ENCODE data around the gene NUMBL.

NUMBL gene

DNA sequence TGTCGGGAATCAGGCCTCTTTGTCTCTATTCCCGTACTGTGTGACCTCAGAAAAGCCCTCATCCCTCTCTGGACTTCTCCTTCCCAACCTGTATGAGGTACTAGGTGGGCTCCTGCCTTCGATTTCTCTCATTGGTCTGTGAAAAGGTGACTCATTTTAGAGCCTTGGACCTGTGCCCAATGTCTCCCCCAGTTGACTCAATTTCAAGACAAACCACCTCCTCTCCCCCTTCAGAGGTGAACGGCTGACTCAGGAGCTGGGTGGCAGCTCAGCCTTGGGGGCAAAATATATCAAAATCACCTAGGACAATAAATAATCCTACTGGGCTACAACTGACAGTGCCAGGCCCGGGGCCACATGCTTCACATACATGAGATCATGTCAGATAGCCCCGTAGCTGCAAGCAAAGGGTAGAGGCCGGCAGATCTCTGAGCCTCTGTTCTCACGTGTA is 25.6 kb upstream of the NUMBL start:
- peak; percentile 50 to 74 for DNase-seq (ENCODE audit: low read depth in 2 of 2)

DNA sequence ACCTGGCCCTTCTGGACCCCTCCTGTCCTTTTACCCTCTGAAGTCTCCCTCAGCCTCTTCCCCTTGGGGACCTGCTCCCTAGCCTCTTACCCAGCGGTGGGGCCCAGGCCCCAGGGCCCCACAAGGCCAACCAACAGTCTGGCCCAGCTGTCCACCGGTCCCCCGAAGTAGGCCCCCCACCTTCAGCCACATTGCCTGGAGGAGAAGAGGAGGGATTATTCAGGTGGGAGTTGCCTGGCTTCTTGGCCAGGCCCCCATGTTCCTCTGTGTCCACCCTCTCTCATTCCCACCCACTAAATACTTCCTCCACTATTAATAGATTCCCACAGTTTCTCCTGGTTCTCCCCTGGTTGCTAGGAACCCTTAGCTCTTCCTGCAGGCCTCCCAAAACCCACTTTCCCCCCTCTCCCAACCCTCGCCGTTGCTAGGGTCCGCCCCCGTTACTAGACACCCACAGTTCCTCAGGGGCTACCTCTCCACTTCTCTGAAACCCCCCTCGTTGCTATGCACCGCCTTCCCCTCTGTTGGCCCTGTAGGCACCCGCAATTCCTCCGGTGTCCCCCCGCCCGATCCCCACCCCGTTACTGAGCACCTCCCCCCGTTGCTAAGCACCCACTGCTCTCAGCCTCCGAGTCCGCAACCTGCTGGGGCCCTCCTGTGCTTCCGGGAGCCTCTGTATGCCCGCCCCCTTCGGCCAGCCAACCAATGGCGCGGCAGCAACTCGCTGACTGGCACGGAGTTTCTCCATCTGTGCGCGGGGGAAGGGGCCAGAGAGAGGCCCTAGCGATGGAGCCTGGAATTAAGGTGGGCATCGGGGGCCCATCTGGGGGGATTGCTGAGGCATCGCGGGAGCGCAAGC is 24.2 kb upstream of the NUMBL start:
- DNase-seq (ENCODE audit: low read depth in 2 of 2) = peak; percentile 85 to 87

DNA sequence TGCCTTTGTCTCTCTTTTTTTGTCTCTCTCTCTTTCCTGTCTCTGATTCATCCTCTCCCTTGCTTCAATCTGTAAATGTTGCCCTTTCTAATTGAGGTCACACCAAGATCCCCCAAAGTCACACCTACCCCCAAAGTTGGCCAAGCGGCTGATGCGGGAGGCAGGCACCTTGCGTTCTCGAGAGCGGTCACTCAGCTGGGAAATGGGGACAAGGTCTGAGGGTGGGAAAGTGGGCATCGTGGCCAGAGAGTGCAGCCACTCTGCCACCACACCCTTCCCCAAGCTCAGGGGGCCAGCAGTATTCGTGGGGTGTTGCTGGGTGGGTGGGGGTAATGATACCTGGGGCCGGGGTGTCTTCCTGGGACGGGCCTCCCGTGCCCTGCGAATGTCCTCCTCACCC is 23.5 kb upstream of the NUMBL start:
- DNase-seq (ENCODE audit: low read depth in 2 of 2) = no peak

DNA sequence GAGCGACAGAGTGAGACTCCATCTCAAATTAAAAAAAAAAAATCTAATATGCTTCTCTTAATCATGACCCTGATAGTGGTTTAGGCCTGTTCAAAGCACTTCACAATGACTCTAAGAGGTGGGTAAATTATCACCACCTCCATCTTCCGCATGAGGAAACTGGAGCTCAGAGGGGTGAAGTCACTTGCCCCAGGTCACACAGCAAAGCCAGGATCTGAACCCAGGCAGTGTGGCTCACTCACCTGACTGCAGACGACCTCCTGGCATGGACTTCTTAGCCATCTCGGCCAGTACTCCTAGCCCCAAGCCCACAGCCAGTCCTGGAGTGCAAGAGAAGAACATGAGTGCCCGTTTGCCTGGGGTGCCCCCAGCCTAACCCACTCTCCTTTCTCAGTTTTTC is 19.4 kb upstream of the NUMBL start:
- no peak for DNase-seq (ENCODE audit: low read depth in 2 of 2)

DNA sequence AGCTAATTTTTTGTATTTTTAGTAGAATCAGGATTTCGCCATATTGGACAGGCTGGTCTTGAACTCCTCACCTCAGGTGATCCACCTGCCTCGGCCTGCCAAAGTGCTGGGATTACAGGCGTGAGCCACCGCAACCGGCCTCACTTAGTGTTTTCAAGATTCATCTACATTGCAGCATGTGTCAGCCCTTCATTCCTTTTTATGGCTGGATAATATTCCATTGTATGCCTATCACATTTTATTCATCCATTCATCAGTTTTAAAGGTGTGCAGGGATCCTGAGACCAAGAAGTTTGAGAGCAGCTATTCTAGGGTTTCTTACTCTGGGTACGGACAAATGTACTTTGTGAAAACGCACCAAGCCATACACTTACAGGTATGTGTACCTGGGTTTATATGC is 17.2 kb upstream of the NUMBL start:
- no peak for DNase-seq (ENCODE audit: low read depth in 2 of 2)

DNA sequence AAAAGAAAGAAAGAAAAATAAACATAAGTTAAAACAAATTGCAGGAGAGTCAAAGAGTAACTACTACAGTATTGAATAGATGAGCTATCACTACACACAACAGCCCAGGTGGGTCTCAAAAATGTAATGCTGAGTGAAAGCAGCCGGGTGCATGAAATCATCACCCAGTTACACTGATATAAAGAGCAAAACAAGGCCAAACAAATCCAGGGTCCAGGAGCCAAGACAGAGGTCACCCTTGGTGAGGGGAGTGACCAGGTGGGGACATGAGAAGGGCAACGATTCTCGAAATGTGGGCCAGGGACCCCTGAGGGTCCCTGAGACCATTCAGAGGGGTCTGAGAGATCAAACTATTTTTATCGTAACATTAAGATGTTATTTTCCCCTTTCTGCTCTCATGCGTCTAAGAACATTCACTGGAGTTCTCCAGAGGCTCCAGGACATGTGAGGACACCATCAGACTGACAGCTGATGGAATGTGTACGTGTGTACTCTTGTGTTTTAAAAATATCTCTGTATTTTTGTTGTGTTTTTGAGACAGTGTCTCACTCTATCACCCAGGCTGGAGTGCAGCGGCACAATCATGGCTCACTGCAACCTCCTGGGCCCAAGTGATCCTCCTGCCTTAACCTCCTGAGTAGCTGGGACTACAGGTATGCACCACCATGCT is 15.6 kb upstream of the NUMBL start:
- no peak for DNase-seq (ENCODE audit: low read depth in 2 of 2)

DNA sequence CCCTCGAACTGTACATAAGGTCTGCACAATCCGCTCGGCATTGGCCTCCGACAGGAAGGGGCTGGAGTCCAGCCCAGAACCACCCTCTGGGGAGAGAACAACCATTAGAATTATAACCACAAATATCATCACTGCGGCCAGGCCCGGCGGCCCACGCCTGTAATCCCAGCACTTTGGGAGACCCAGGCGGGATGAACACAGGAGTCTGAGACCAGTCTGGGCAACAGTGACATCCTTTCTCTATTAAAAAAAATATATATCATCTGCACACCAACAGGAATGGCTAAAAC is 14.9 kb upstream of the NUMBL start:
- no peak for DNase-seq (ENCODE audit: low read depth in 2 of 2)

DNA sequence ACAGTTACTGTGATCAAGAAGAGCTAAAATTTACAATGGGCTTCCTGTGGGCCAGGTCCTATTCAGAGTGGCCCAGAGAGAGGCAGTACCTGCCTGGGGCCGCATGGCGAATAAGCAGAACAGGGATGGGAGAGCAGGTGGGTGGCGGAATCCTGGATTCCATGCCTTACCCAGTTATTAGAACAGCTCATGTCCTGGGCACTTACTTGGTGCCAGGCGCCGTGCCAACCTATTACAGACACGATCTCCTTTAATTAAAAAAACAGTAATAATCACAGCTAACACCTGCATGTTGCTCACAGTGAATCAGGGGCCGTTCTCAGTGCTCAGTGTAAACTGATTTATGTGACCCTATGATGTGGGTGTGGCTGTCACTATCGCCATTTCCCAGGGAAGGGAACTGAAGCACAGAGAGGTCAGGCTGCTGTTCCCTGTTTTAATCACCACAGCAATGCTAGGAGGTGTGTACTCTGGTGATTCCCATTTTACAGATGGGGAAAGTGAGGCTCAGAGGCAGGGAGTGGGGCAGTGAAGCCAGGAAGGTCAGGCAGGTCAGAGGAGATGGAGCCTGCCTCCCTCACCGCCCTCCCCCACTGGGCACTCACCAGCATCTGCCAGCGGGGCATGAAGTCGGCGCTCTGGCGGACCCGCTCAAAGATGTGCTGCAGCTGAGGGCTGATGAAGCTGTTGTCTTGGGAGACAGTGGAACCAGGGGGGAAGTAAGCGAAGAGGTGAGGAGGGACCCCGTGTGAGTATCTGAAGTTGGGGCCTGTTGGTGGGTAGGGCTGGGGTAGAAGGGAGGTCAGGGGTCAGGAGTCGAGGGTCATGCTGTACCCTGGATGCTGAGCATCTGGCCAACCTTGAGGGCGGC is 14.3 kb upstream of the NUMBL start:
- no peak for DNase-seq (ENCODE audit: low read depth in 2 of 2)

DNA sequence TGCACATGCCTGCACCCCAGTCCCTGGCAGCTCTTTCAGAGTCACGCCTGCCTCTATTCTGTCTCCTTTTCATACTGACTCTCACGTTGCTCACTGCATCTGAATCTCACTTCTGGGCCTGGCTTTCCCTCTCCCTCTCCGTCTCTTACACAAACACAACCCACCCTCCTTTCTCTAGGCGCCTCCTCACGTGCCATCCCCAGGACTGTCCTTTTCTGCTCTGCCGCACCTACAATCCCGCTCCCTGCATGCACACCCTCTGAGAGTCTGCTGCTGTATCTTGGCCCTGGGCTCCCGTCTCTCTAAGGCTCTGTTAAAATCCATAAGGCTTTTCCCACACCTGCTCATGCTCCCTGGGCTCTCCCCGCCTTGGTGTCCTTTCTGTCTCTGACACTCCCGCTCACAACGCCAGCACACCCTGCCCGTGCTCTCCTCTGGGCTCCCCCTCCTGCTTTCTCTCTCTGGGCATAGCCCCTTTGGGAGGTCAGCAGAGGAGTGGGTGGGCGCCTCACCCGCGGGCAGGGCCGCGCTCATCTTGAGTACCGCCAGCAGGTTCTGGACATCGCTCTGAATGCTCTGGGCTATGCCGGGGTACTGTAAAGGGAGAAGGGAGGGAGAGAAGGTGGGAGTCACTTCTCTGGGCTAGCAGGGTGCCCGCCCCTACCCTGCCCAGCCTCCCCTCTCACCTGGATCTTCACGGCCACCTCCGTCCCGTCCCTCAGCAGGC is 12.7 kb upstream of the NUMBL start:
- no peak for DNase-seq (ENCODE audit: low read depth in 2 of 2)

DNA sequence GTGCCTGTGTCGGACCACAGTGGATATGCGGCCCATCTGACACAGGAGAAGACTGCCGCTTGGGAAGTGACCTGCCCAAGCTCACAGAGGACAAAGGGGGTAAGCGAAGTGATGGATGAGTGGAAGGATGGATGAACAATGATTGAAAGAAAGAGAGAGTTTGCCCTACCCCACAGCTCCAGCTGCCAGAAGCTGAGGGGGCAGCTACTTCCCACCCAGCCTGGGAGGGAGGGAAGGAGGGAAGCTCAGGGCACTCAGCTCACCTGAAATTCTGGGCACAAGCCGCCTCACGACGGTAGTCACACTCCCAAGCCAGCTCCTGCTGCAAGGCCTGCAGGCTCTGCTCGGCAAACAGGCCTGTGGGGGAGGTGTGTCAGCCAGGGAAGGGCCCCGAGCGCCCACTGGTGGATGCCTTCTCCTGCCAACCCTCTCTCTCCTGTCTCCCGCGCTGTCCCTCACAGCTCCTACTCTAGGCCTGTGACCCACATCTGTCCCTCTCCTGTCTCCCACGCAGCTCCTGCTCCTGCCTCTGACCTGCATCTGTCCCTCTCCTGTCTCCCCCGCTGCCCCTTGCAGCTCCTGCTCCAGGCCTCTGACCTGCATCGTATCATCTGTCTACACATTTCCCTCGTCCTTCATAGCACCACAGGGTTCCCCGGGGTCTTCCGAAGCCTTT is 12.0 kb upstream of the NUMBL start:
- no peak for DNase-seq (ENCODE audit: low read depth in 2 of 2)

DNA sequence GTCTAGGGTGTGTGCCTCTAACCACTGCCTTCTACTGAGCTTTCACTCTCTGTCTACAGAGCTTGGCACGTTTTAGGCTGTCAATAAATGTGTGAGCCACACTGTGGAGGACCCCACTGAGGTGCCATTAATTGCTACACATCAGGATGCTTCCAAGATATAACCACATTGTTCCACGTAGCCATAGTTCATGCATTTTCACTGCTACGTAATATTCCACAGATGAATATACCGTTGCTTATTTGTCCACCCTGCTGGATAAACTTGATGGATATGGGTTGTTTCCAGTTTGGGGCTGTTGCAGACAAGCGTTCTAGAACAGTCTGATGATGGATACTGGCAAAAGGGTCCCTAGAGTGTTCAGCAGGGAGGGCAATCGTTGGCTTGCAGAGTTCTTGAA is 11.3 kb upstream of the NUMBL start:
- DNase-seq (ENCODE audit: low read depth in 2 of 2) = no peak

DNA sequence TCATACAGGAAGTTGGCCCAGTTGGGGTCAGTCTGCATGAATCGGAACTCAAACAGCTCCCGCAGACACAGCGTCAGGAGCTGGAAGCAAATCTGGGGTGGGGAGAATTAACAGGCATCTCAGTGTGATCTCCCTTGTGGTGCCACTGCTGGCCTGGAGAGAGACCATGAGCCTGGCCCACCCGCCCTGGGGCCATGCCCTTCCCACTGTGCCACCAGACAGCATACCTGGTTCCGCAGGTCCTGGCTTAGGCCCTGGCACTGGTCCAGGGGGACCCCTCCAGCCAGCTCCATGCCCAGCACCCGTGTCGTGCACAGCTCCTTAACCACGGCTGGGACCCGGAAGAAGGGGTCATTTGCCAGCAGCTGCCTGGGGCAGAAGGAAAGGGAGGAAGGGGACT is 9.6 kb upstream of the NUMBL start:
- no peak for DNase-seq (ENCODE audit: low read depth in 2 of 2)

DNA sequence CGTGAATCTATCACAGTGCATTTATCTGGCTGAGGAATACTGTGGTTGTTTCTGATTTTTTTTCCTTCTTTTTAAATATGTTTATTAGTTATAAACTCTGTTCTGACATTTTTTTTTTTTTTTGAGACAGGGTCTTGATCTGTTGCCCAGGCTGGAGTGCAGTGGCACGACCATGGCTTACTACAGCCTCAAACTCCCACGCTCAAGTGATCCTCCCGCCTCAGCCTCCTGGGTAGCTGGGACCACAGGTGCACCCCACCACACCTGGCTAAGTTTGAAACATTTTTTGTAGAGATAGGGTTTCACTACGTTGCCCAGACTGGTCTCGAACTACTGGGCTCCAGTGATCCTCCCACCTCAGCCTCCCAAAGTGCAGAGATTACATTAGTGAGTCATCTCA is 6.6 kb upstream of the NUMBL start:
- no peak for DNase-seq (ENCODE audit: low read depth in 2 of 2)

DNA sequence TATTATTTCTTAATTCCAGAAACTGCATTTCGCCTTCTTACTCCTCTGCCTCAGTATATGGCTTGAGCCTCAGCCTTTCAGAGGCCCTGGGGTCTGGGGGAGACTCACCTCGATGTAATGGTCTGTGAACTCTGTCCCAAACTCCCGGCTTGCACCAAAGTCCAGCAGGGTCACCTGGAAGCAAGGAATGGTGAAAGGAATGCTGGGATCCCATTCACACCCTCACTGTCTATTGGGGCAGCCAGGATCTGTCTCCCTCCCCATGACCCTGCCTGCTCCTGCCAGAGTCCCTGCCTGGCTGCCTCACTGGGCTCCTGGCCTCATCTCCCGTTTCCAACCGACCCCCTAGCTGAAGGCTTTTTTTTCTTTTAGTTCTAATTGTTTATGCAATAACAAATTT is 5.4 kb upstream of the NUMBL start:
- no peak for DNase-seq (ENCODE audit: low read depth in 2 of 2)

DNA sequence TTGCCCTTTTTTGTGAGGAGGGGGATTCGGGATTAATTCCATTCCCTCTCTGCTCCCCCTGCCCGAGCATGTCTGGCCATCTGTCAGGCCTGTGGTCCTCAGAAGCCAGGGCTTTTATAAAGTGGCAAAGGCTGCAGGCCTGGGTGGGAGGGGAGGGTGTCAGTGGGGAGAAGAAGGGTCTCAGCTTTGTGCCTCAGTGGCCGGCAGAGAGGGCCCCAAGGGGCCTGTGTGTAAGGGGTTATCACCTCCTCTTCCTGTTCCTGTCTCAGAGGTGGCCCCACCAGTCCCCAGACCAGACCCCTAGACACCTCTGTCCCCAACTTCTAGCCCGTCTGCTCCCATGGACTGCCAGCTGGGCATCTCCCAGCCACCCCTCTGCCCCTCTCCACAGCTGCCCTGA is 3.4 kb upstream of the NUMBL start:
- no peak for DNase-seq (ENCODE audit: low read depth in 2 of 2)

DNA sequence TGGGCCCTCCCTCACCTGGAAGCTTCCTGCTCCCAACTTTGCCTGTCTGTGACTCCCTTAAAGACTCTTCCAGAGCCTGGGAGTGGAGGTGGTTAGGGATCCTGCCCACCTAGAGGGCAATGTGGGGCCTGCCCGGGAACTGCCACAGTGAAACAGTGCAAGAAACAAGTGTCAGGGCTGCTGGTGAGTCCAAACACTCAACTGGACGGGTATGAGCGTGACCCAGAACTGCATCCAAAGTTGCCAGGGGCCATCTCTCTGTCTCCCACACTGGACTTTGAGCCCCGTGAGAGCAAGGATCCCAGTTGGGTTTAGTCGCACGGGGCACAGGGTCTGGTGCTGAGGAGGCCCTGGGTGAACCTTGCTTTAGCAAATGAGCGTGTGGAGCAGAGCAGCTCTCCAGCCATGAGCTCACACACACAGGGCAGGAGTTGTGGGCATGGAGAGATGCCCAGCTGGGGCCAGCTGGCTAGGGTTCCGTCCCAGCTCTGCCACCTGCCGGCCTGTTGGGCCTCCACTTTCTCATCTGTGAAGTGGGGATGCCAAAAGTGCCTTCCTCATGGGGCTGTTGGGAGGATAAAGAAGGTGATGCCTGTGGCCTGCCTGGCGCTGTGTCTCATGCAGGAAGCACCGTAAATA is 2.8 kb upstream of the NUMBL start:
- no peak for DNase-seq (ENCODE audit: low read depth in 2 of 2)

DNA sequence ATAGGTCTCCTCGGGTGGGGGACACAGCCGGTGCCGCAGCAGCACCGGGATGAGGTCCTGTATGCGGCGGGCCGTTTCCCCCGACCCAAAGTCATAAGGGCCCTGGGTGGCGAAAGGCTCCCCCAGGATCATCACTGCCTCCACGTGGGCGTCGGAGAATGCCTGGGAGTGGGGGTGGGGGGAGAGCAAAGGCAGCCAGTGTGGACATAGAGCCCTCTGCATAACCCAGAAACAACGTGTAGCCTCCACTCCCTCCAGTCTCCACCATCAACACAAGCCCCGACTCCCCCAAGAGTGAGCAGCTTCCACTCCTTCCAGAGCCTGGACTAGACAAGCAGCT is 1.7 kb upstream of the NUMBL start:
- DNase-seq (ENCODE audit: low read depth in 2 of 2) = no peak

DNA sequence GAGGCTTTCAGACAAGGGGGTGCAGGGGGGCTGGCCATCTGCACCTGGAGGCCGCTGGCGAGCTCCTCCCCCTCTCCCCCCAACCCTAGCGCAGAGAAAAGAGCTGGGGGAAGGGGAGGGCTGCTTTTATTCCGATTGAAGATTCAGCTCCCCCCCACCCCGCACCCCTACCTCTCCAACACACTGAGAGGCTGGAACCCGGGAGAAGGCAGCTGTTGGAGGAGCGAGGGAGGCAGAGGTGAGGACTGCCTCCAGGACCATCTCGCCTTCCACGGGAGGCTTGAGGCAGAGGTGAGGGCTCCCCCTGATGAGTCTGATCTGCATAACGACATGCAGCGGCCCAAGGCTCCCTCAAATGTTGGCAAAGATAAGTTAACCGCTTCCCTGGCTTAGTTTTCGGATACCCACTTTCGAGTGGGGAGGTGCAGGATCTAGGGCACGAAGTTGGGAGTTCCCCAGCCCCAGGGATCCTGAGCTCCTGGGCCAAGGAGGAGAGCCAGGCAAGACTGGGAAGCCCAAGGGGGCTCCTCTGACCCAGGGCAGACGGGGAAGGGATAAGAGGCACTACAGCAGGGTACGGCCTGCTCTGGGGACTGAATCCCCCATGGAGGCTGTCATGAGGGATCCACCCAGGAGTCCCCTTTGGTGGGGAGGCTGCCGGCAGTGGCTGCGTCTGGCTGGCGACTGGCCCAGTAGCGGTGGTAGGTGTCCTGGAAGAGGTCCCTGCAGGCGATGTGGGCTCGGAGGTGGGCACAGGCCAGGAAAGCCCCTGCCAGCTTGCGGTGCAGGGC is 1.2 kb upstream of the NUMBL start:
- no peak for DNase-seq (ENCODE audit: low read depth in 2 of 2)

DNA sequence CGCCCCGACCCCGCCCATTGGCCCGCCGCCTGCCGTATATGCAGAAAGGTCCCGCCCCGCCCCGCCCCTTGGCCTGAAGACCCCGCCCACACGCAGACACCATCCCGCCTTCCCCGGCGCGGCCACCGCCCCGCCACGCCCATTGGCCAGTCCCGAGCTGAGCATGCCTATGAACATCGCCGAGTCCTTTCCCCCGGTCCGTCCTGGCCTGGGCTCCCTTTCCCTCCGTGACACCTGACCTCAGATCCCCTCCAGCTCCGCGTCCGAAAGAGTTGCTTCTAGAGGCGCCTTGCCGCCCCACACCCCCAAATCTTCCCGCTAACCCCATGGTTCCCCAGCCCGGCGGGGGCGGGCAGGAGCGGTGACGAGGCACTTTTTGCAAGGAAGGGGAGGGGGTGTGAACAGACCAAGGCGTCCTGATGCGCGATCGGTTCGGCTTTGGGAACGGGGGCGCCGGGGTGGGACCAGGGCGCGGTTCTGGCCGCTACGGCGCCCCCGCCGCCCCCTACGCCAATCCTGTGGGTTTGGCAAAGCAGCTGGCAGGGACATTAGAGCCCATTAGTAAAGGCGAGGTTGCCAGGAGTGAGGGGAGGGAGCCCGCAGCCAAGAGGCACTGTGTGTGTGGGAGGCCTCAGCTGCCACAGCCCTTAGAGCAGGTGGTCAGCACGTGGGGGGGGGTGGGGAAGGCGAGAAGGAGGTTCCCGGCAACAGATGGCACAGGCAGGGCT is 406 bp upstream of the NUMBL start:
- DNase-seq (ENCODE audit: low read depth in 2 of 2) = peak; percentile 82 to 91
